IPS-18c (cell line): ENCODE data around the gene CRHBP.
"Not testable (repeated sequence)": the region's sequence is repeated elsewhere in the genome, so short reads cannot be mapped to it uniquely, and the experiment has no call there.

Experiments
- H3K4me3 ChIP-seq: 2 replicates; pipeline ENCODE4 v1.7.0; 2013; ENCODE audit warnings: low read depth, mild to moderate bottlenecking, low read length, moderate library complexity; ENCODE audit not compliant: insufficient read depth
- H3K9me3 ChIP-seq: one replicate; pipeline ENCODE4 v1.6.1; 2013; ENCODE audit warnings: mild to moderate bottlenecking, low read length, moderate library complexity; ENCODE audit not compliant: control insufficient read depth, insufficient read depth

The CRHBP gene

GRCh38 chr5:76998251-76998650, 45.4 kb downstream of the CRHBP start:
- H3K4me3 ChIP-seq, H3K9me3 ChIP-seq: not testable (repeated sequence)

- H3K9me3 ChIP-seq, result no peaks in the 10 kb centered on the region
- H3K4me3 ChIP-seq, result no peak overlapping the region
Measured at GRCh38 chr5:76999451-76999850, 46.6 kb downstream of the CRHBP start.

- H3K9me3 ChIP-seq, result no peaks in the 10 kb centered on the region
- H3K4me3 ChIP-seq, result no peak overlapping the region
Measured at GRCh38 chr5:77003246-77003645, 50.4 kb downstream of the CRHBP start.

GRCh38 chr5:77006124-77006523, 53.3 kb downstream of the CRHBP start:
- no peaks in the 10 kb centered on the region for H3K9me3 ChIP-seq
- H3K4me3 ChIP-seq, result no peak overlapping the region

GRCh38 chr5:77008413-77008812, 55.6 kb downstream of the CRHBP start:
- Histone ChIP-seq H3K4me3 (no peak overlapping the region), H3K9me3 (no peaks in the 10 kb centered on the region)

- no peaks in the 10 kb centered on the region for H3K9me3 ChIP-seq
- H3K4me3 ChIP-seq, result no peak overlapping the region
Measured at GRCh38 chr5:77010243-77010642, 57.4 kb downstream of the CRHBP start.

- Histone ChIP-seq H3K4me3 (no peak overlapping the region), H3K9me3 (no peaks in the 10 kb centered on the region)
Measured at GRCh38 chr5:77011498-77011897, 58.7 kb downstream of the CRHBP start.

GRCh38 chr5:77012601-77013000, 59.8 kb downstream of the CRHBP start:
- no peak overlapping the region for H3K4me3 ChIP-seq

GRCh38 chr5:77015938-77016569, 63.2 kb downstream of the CRHBP start:
- no peaks in the 10 kb centered on the region for H3K9me3 ChIP-seq
- H3K4me3 ChIP-seq, result no peak overlapping the region

More at GRCh38 chr5:77012601-77013000, 59.8 kb downstream of the CRHBP start:
- H3K9me3 ChIP-seq, result no peaks in the 10 kb centered on the region

GRCh38 chr5:77016962-77017361, 64.1 kb downstream of the CRHBP start:
- H3K9me3 ChIP-seq, result no peaks in the 10 kb centered on the region
- H3K4me3 ChIP-seq, result no peak overlapping the region

GRCh38 chr5:77017668-77018067, 64.8 kb downstream of the CRHBP start:
- Histone ChIP-seq H3K9me3 (peaks cover 4% of the 10 kb centered on the region), H3K4me3 (no peak overlapping the region)
